Mesendoderm (in vitro differentiated cells): Measurements from ENCODE around the gene NUP35.

Experiments used
- DNase-seq: peaks from one replicate; pipeline ENCODE4 v3.0.0; 2013
- H2AK5ac ChIP-seq: 2 replicates; pipeline ENCODE4 v1.6.1; 2013; ENCODE audit warnings: low read length, inconsistent platforms
- H2BK120ac ChIP-seq: 2 replicates; pipeline ENCODE4 v1.6.1; 2013; ENCODE audit warnings: low read depth, mild to moderate bottlenecking, low read length, moderate library complexity, mixed read lengths
- H2BK15ac ChIP-seq: replicated peaks from 2 replicates; pipeline ENCODE4 v1.6.1; 2013; ENCODE audit warnings: low read depth, mild to moderate bottlenecking, moderate library complexity
- H2BK5ac ChIP-seq: 2 replicates; pipeline ENCODE4 v1.6.1; 2013; ENCODE audit warnings: low read length, inconsistent platforms
- H3K18ac ChIP-seq: 2 replicates; pipeline ENCODE4 v1.6.1; 2013; ENCODE audit warnings: mild to moderate bottlenecking, low read length, mixed read lengths
- H3K23ac ChIP-seq: one replicate; pipeline ENCODE4 v1.6.1; 2013; ENCODE audit warnings: low read length
- H3K27ac ChIP-seq: 2 replicates; pipeline ENCODE4 v1.5.1; 2013; ENCODE audit warnings: low read depth, mild to moderate bottlenecking, inconsistent platforms, low read length, moderate library complexity
- H3K27me3 ChIP-seq: 2 replicates; pipeline ENCODE4 v1.6.1; 2013; ENCODE audit warnings: low read length, control low read depth, mild to moderate bottlenecking, inconsistent platforms; ENCODE audit not compliant: insufficient read depth, poor library complexity
- H3K36me3 ChIP-seq: 2 replicates; pipeline ENCODE4 v1.6.1; 2013; ENCODE audit warnings: low read length, inconsistent platforms; ENCODE audit not compliant: control insufficient read depth, insufficient read depth
- H3K4ac ChIP-seq: one replicate; pipeline ENCODE4 v1.6.1; 2013; ENCODE audit warnings: low read depth, mild to moderate bottlenecking, low read length, moderate library complexity
- H3K4me1 ChIP-seq: 2 replicates; pipeline ENCODE4 v1.6.1; 2013; ENCODE audit warnings: low read depth, low read length, inconsistent platforms; ENCODE audit not compliant: control insufficient read depth
- H3K4me2 ChIP-seq: 2 replicates; pipeline ENCODE4 v1.6.1; 2013; ENCODE audit warnings: low read length
- H3K4me3 ChIP-seq: 2 replicates; pipeline ENCODE4 v1.5.1; 2013; ENCODE audit warnings: mild to moderate bottlenecking, low read length
- H3K56ac ChIP-seq: one replicate; pipeline ENCODE4 v1.6.1; 2013; ENCODE audit warnings: low read length
- H3K79me1 ChIP-seq: 2 replicates; pipeline ENCODE4 v1.6.1; 2013; ENCODE audit warnings: low read length, inconsistent platforms
- H3K79me2 ChIP-seq: 2 replicates; pipeline ENCODE4 v1.6.1; 2013; ENCODE audit warnings: mild to moderate bottlenecking, low read length; ENCODE audit not compliant: control insufficient read depth, insufficient read depth
- H3K9ac ChIP-seq: 2 replicates; pipeline ENCODE4 v1.6.1; 2013; ENCODE audit warnings: low read length, inconsistent platforms
- H4K5ac ChIP-seq: one replicate; pipeline ENCODE4 v1.6.1; 2013; ENCODE audit warnings: low read length
- H4K8ac ChIP-seq: one replicate; pipeline ENCODE4 v1.6.1; 2013; ENCODE audit warnings: low read depth, mild to moderate bottlenecking, control low read depth, low read length, moderate library complexity
- WGBS: extraction: QIAGEN DNeasy Blood & Tissue Kit; methylation state at CpG from one replicate; pipeline ENCODE4 v1.1.7; 2013; ENCODE audit warnings: low lambda C conversion rate, missing lambda C conversion rate; ENCODE audit not compliant: insufficient coverage; ENCODE audit errors: extremely low coverage; 5-methylcytosine and 5-hydroxymethylcytosine counted together

NUP35 gene

GRCh38 chr2:183088061-183088460, 36.2 kb upstream of the NUP35 start:
- Histone ChIP-seq H2BK120ac (no peak overlapping the region), H3K4me1 (no peaks in the 10 kb centered on the region), H3K4me3 (no peak overlapping the region), H3K23ac (no peak overlapping the region), H4K8ac (no peak overlapping the region), H2BK5ac (no peak overlapping the region), H4K5ac (no peak overlapping the region), H3K4me2 (no peak overlapping the region), H3K4ac (no peak overlapping the region), H3K18ac (no peak overlapping the region), H3K56ac (no peak overlapping the region), H2AK5ac (no peak overlapping the region), H3K79me1 (no peaks in the 10 kb centered on the region), H3K9ac (no peak overlapping the region), H2BK15ac (no peak overlapping the region), H3K27me3 (no peaks in the 10 kb centered on the region), H3K36me3 (no peaks in the 10 kb centered on the region), H3K79me2 (no peaks in the 10 kb centered on the region), H3K27ac (no peak overlapping the region)
- no CpG with 5 or more reads among the region's 3 CpGs for WGBS
- no peak for DNase-seq

- WGBS, result no CpG with 5 or more reads among the region's 6 CpGs
- H3K27ac ChIP-seq, result no peak overlapping the region
These were observed 34.9 kb upstream of the NUP35 start for GRCh38 chr2:183089192-183089851.

GRCh38 chr2:183091318-183091953, 32.8 kb upstream of the NUP35 start:
- no peak overlapping the region for H4K8ac ChIP-seq
- no peak overlapping the region for H4K5ac ChIP-seq
- H2BK120ac ChIP-seq, result no peak overlapping the region
- no peaks in the 10 kb centered on the region for H3K27me3 ChIP-seq
- no peaks in the 10 kb centered on the region for H3K79me2 ChIP-seq
- no peak overlapping the region for H2BK15ac ChIP-seq
- DNase-seq, result no peak
- H3K4me1 ChIP-seq, result no peaks in the 10 kb centered on the region
- H3K4me2 ChIP-seq, result no peak overlapping the region
- H3K18ac ChIP-seq, result no peak overlapping the region
- no peak overlapping the region for H3K27ac ChIP-seq
- H3K23ac ChIP-seq, result no peak overlapping the region
- H2BK5ac ChIP-seq, result no peak overlapping the region
- no peak overlapping the region for H3K9ac ChIP-seq
- H3K4ac ChIP-seq, result no peak overlapping the region
- H2AK5ac ChIP-seq, result no peak overlapping the region
- H3K36me3 ChIP-seq, result no peaks in the 10 kb centered on the region
- no peaks in the 10 kb centered on the region for H3K79me1 ChIP-seq
- no peak overlapping the region for H3K56ac ChIP-seq
- no peak overlapping the region for H3K4me3 ChIP-seq
- no CpG with 5 or more reads among the region's 7 CpGs for WGBS

More at GRCh38 chr2:183089192-183089851, 34.9 kb upstream of the NUP35 start:
- DNase-seq, result no peak
- H3K18ac ChIP-seq, result no peak overlapping the region
- H3K79me2 ChIP-seq, result no peaks in the 10 kb centered on the region
- H3K9ac ChIP-seq, result no peak overlapping the region
- no peaks in the 10 kb centered on the region for H3K36me3 ChIP-seq
- no peak overlapping the region for H2BK5ac ChIP-seq
- H3K79me1 ChIP-seq, result no peaks in the 10 kb centered on the region
- H4K5ac ChIP-seq, result no peak overlapping the region
- H3K23ac ChIP-seq, result no peak overlapping the region
- no peak overlapping the region for H3K4me2 ChIP-seq
- no peak overlapping the region for H2BK120ac ChIP-seq
- H3K4me1 ChIP-seq, result no peaks in the 10 kb centered on the region
- H3K27me3 ChIP-seq, result no peaks in the 10 kb centered on the region
- H2AK5ac ChIP-seq, result no peak overlapping the region
- H3K4ac ChIP-seq, result no peak overlapping the region
- H3K56ac ChIP-seq, result no peak overlapping the region
- no peak overlapping the region for H3K4me3 ChIP-seq
- no peak overlapping the region for H4K8ac ChIP-seq
- no peak overlapping the region for H2BK15ac ChIP-seq

- Histone ChIP-seq H4K8ac (no peak overlapping the region), H2BK5ac (no peak overlapping the region), H2AK5ac (no peak overlapping the region), H3K18ac (no peak overlapping the region), H4K5ac (no peak overlapping the region), H3K56ac (no peak overlapping the region), H3K4me3 (no peak overlapping the region), H3K4me1 (no peaks in the 10 kb centered on the region), H3K4me2 (no peak overlapping the region), H2BK120ac (no peak overlapping the region), H3K4ac (no peak overlapping the region), H3K79me2 (no peaks in the 10 kb centered on the region), H2BK15ac (no peak overlapping the region), H3K27ac (no peak overlapping the region), H3K27me3 (no peaks in the 10 kb centered on the region), H3K23ac (no peak overlapping the region), H3K79me1 (no peaks in the 10 kb centered on the region), H3K36me3 (no peaks in the 10 kb centered on the region), H3K9ac (no peak overlapping the region)
- DNase-seq, result no peak
- no CpG with 5 or more reads among the region's 2 CpGs for WGBS
These were observed 32.3 kb upstream of the NUP35 start for GRCh38 chr2:183091954-183092345.

- Histone ChIP-seq H4K5ac (no peak overlapping the region), H3K18ac (no peak overlapping the region), H2BK15ac (no peak overlapping the region), H3K23ac (no peak overlapping the region), H4K8ac (no peak overlapping the region), H3K79me1 (no peaks in the 10 kb centered on the region), H3K9ac (no peak overlapping the region), H3K36me3 (no peaks in the 10 kb centered on the region), H3K27ac (no peak overlapping the region), H3K4me2 (no peak overlapping the region), H3K56ac (no peak overlapping the region), H3K27me3 (no peaks in the 10 kb centered on the region), H2AK5ac (no peak overlapping the region), H3K79me2 (no peaks in the 10 kb centered on the region), H3K4me1 (no peaks in the 10 kb centered on the region), H2BK5ac (no peak overlapping the region), H3K4ac (no peak overlapping the region), H3K4me3 (no peak overlapping the region), H2BK120ac (no peak overlapping the region)
- WGBS, result no CpG with 5 or more reads among the region's 2 CpGs
- DNase-seq, result no peak
These were observed 30.2 kb upstream of the NUP35 start for GRCh38 chr2:183093857-183094657.
